ENCODE measurements around the gene LYZL1. TPM values are rescaled to one million over a fixed set of nuclear protein-coding genes. Genes with fewer than 3 reads are reported as not detected.
A peak's percentile ranks its signal among the peaks of the same experiment; 100 is the strongest.
"Not testable (repeated sequence)": the region's sequence is repeated elsewhere in the genome, so short reads cannot be mapped to it uniquely, and the experiment has no call there.

Gene LYZL1
- total RNA-seq, 1 donor = not detected

- no peaks in the 10 kb centered on the region for H3K79me2 ChIP-seq (ENCODE audit: insufficient read depth, low read length)
- H3K9me3 ChIP-seq (ENCODE audit: low read depth, low read length) = no peaks in the 10 kb centered on the region
- H3K4me2 ChIP-seq (ENCODE audit: insufficient read depth, low read length) = peak overlapping the region; percentile 66
- H3K36me3 ChIP-seq (ENCODE audit: insufficient read depth, low read length) = no peaks in the 10 kb centered on the region
- H4K20me1 ChIP-seq (ENCODE audit: insufficient read depth, low read length) = no peaks in the 10 kb centered on the region
- H3K4me3 ChIP-seq (ENCODE audit: insufficient read depth, low read length) = no peak overlapping the region
- H3K27me3 ChIP-seq (ENCODE audit: insufficient read depth, low read length) = no peaks in the 10 kb centered on the region
- peak; percentile 19 for DNase-seq (ENCODE audit: insufficient read length, low spot score, missing footprints)
- no peak for TF ChIP-seq CTCF (IDR thresholded peaks at IDR 0.05; ENCODE audit: extremely low read depth, low read depth, low read length)
- peak overlapping the region; percentile 43 for H2AFZ ChIP-seq (ENCODE audit: low read length)
- peaks cover 44% of the 10 kb centered on the region for H3K4me1 ChIP-seq (ENCODE audit: insufficient read depth, low read length)
- peak overlapping the region; percentile 70 for H3K27ac ChIP-seq (ENCODE audit: low read depth, low read length)
Observed at GRCh38 chr10:29319205-29319781, 30.4 kb downstream of the LYZL1 start.

- H3K4me3 ChIP-seq (ENCODE audit: insufficient read depth, low read length); H2AFZ ChIP-seq (ENCODE audit: low read length); H4K20me1 ChIP-seq (ENCODE audit: insufficient read depth, low read length); H3K36me3 ChIP-seq (ENCODE audit: insufficient read depth, low read length); H3K27me3 ChIP-seq (ENCODE audit: insufficient read depth, low read length); H3K79me2 ChIP-seq (ENCODE audit: insufficient read depth, low read length); H3K4me2 ChIP-seq (ENCODE audit: insufficient read depth, low read length); H3K27ac ChIP-seq (ENCODE audit: low read depth, low read length); H3K9me3 ChIP-seq (ENCODE audit: low read depth, low read length): not testable (repeated sequence)
- H3K4me1 ChIP-seq (ENCODE audit: insufficient read depth, low read length) = peaks cover 51% of the 10 kb centered on the region
- peak; percentile 29 for DNase-seq (ENCODE audit: insufficient read length, low spot score, missing footprints)
Observed at GRCh38 chr10:29320680-29321121, 31.8 kb downstream of the LYZL1 start.

- no peak for DNase-seq (ENCODE audit: insufficient read length, low spot score, missing footprints)
- no peak for TF ChIP-seq CTCF (IDR thresholded peaks at IDR 0.05; ENCODE audit: extremely low read depth, low read depth, low read length)
- Histone ChIP-seq H3K4me3 (ENCODE audit: insufficient read depth, low read length) (no peak overlapping the region), H3K27me3 (ENCODE audit: insufficient read depth, low read length) (no peaks in the 10 kb centered on the region), H3K79me2 (ENCODE audit: insufficient read depth, low read length) (no peaks in the 10 kb centered on the region), H3K27ac (ENCODE audit: low read depth, low read length) (no peak overlapping the region), H3K36me3 (ENCODE audit: insufficient read depth, low read length) (no peaks in the 10 kb centered on the region), H3K9me3 (ENCODE audit: low read depth, low read length) (no peaks in the 10 kb centered on the region), H2AFZ (ENCODE audit: low read length) (no peak overlapping the region), H4K20me1 (ENCODE audit: insufficient read depth, low read length) (no peaks in the 10 kb centered on the region), H3K4me2 (ENCODE audit: insufficient read depth, low read length) (no peak overlapping the region), H3K4me1 (ENCODE audit: insufficient read depth, low read length) (peaks cover 51% of the 10 kb centered on the region)
Observed at GRCh38 chr10:29321656-29322055, 32.8 kb downstream of the LYZL1 start.

GRCh38 chr10:29322918-29323317 is 34.0 kb downstream of the LYZL1 start:
- Histone ChIP-seq H3K27me3 (ENCODE audit: insufficient read depth, low read length) (no peaks in the 10 kb centered on the region), H3K4me1 (ENCODE audit: insufficient read depth, low read length) (peaks cover 38% of the 10 kb centered on the region), H3K4me3 (ENCODE audit: insufficient read depth, low read length) (no peak overlapping the region), H4K20me1 (ENCODE audit: insufficient read depth, low read length) (no peaks in the 10 kb centered on the region), H3K9me3 (ENCODE audit: low read depth, low read length) (no peaks in the 10 kb centered on the region), H2AFZ (ENCODE audit: low read length) (peak overlapping the region; percentile 53), H3K27ac (ENCODE audit: low read depth, low read length) (no peak overlapping the region), H3K4me2 (ENCODE audit: insufficient read depth, low read length) (no peak overlapping the region), H3K79me2 (ENCODE audit: insufficient read depth, low read length) (no peaks in the 10 kb centered on the region), H3K36me3 (ENCODE audit: insufficient read depth, low read length) (no peaks in the 10 kb centered on the region)
- no peak for DNase-seq (ENCODE audit: insufficient read length, low spot score, missing footprints)
- no peak for TF ChIP-seq CTCF (IDR thresholded peaks at IDR 0.05; ENCODE audit: extremely low read depth, low read depth, low read length)

Measured in osteoblast (primary cell).